ENCODE data around the gene PALD1.

- TF ChIP-seq CTCF (IDR thresholded peaks at IDR 0.05): no peak
- no peak for TF ChIP-seq POLR2A (IDR thresholded peaks at IDR 0.05)
Observed at GRCh38 chr10:70482982-70483760, 4.6 kb downstream of the PALD1 start.

Measured in thyroid gland (tissue), 4 donors.